Measurements from ENCODE around the gene SLC25A13. TPM values are rescaled to one million over a fixed set of nuclear protein-coding genes. Genes with fewer than 3 reads are reported as not detected.

Gene SLC25A13
- total RNA-seq, 1 experiment from 2014 or later, result 52.5 TPM

GRCh38 chr7:96322373-96322695 is 436 bp upstream of the SLC25A13 start:
- H3K36me3 ChIP-seq (ENCODE audit: low read depth), result no peaks in the 10 kb centered on the region
- H3K9me3 ChIP-seq (ENCODE audit: insufficient read depth, low read depth), result no peaks in the 10 kb centered on the region; the same call in none of the 2 replicates
- no peak for DNase-seq
- peaks cover 29% of the 10 kb centered on the region for H3K4me1 ChIP-seq (replicated peaks; ENCODE audit: insufficient read depth)
- peaks cover 21% of the 10 kb centered on the region for H3F3A ChIP-seq (ENCODE audit: insufficient read depth, low read depth)
- peak overlapping the region; percentile 86 for H3K4me2 ChIP-seq
- intact Hi-C loops (cut with micrococcal nuclease; ENCODE audit: unreplicated experiment), result loop anchor here (5.0 kb wide), 3 partner anchors 225 to 385 kb away; partner anchors contain the start of gene SEM1
- peaks cover 41% of the 10 kb centered on the region for H3K79me2 ChIP-seq (ENCODE audit: low read depth)
- H3K9me2 ChIP-seq (ENCODE audit: insufficient read depth), result no peaks in the 10 kb centered on the region
- POLR2A ChIA-PET (ENCODE audit: unreplicated experiment), result no interaction called here
- peak overlapping the region; percentile 88 for H2AFZ ChIP-seq
- H3K27ac ChIP-seq, result peak overlapping the region; percentile 79; the same call in 1 of the 2 replicates
- CTCF ChIA-PET, result no interaction called here
- no peaks in the 10 kb centered on the region for H3K27me3 ChIP-seq (ENCODE audit: insufficient read depth, low read depth)
- TF ChIP-seq EZH2 (IDR thresholded peaks at IDR 0.05; ENCODE audit: low read depth) (no peak), CTCF (conservative IDR thresholded peaks at IDR 0.05) (no peak)
- no TSS peak for BruUV-seq (replicated peaks)
- peak overlapping the region; percentile 74 for H3K4me3 ChIP-seq
- H4K20me1 ChIP-seq (ENCODE audit: insufficient read depth), result 0 out of 2 replicates have a peak, but pooled peaks cover 6% of the 10 kb centered on the region

- Histone ChIP-seq H3K27ac (peak overlapping the region; percentile 79), H3K9me2 (ENCODE audit: insufficient read depth) (no peaks in the 10 kb centered on the region), H2AFZ (peak overlapping the region; percentile 88), H3K4me2 (peak overlapping the region; percentile 86), H3K79me2 (ENCODE audit: low read depth) (peaks cover 51% of the 10 kb centered on the region), H3K4me3 (peak overlapping the region; percentile 74), H4K20me1 (ENCODE audit: insufficient read depth) (peaks cover 12% of the 10 kb centered on the region; the same call in 1 of the 2 replicates), H3F3A (ENCODE audit: insufficient read depth, low read depth) (peaks cover 24% of the 10 kb centered on the region), H3K27me3 (ENCODE audit: insufficient read depth, low read depth) (no peaks in the 10 kb centered on the region), H3K36me3 (ENCODE audit: low read depth) (no peaks in the 10 kb centered on the region), H3K9me3 (ENCODE audit: insufficient read depth, low read depth) (no peaks in the 10 kb centered on the region; the same call in 1 of the 2 replicates), H3K4me1 (replicated peaks; ENCODE audit: insufficient read depth) (peaks cover 40% of the 10 kb centered on the region)
- CTCF ChIA-PET, result no interaction called here
- intact Hi-C loops (cut with micrococcal nuclease; ENCODE audit: unreplicated experiment), result loop anchor here (1.0 to 5.0 kb wide), 4 partner anchors 17 to 386 kb away; partner anchors contain the start of gene SEM1
- peak; percentile 70 to 79 for DNase-seq
- POLR2A ChIA-PET (ENCODE audit: unreplicated experiment), result interaction anchor here (0.7 kb wide), 1 partner anchor 245 kb away, joined by 3 read pairs; no protein-coding TSS in a partner anchor
- TF ChIP-seq EZH2 (IDR thresholded peaks at IDR 0.05; ENCODE audit: low read depth) (no peak), CTCF (conservative IDR thresholded peaks at IDR 0.05) (no peak)
- TSS peak; percentile 40 for BruUV-seq (replicated peaks)
Measured at GRCh38 chr7:96321031-96321657, 754 bp downstream of the SLC25A13 start.

- peaks cover 13% of the 10 kb centered on the region; the same call in 1 of the 2 replicates for H4K20me1 ChIP-seq (ENCODE audit: insufficient read depth)
- H3K4me2 ChIP-seq, result peak overlapping the region; percentile 86
- peaks cover 24% of the 10 kb centered on the region for H3F3A ChIP-seq (ENCODE audit: insufficient read depth, low read depth)
- peak overlapping the region; percentile 74 for H3K4me3 ChIP-seq
- intact Hi-C loops (cut with micrococcal nuclease; ENCODE audit: unreplicated experiment), result loop anchor here (5.0 kb wide), 3 partner anchors 227 to 387 kb away; partner anchors contain the start of gene SEM1
- no peaks in the 10 kb centered on the region; the same call in 1 of the 2 replicates for H3K9me3 ChIP-seq (ENCODE audit: insufficient read depth, low read depth)
- no peaks in the 10 kb centered on the region for H3K27me3 ChIP-seq (ENCODE audit: insufficient read depth, low read depth)
- no peak overlapping the region for H2AFZ ChIP-seq
- peaks cover 58% of the 10 kb centered on the region for H3K79me2 ChIP-seq (ENCODE audit: low read depth)
- H3K4me1 ChIP-seq (replicated peaks; ENCODE audit: insufficient read depth), result peaks cover 44% of the 10 kb centered on the region
- no peaks in the 10 kb centered on the region for H3K9me2 ChIP-seq (ENCODE audit: insufficient read depth)
- H3K27ac ChIP-seq, result peak overlapping the region; percentile 79
- ChIA-PET CTCF (no interaction called here), POLR2A (ENCODE audit: unreplicated experiment) (interaction anchor here (0.7 kb wide), 1 partner anchor 245 kb away, joined by 3 read pairs; no protein-coding TSS in a partner anchor)
- no peak for DNase-seq
- no TSS peak for BruUV-seq (replicated peaks)
- H3K36me3 ChIP-seq (ENCODE audit: low read depth), result no peaks in the 10 kb centered on the region
- no peak for TF ChIP-seq EZH2 (IDR thresholded peaks at IDR 0.05; ENCODE audit: low read depth)
- TF ChIP-seq CTCF (conservative IDR thresholded peaks at IDR 0.05), result no peak
Measured at GRCh38 chr7:96320442-96320841, 1.5 kb downstream of the SLC25A13 start.

Data from PC-9 (cell line).